ENCODE data around the gene PPP3CA. TPM values are rescaled to one million over a fixed set of nuclear protein-coding genes. Genes with fewer than 3 reads are reported as not detected.

PPP3CA gene
- total RNA-seq, 1 experiment from 2014 or later = 40.2 TPM

DNA sequence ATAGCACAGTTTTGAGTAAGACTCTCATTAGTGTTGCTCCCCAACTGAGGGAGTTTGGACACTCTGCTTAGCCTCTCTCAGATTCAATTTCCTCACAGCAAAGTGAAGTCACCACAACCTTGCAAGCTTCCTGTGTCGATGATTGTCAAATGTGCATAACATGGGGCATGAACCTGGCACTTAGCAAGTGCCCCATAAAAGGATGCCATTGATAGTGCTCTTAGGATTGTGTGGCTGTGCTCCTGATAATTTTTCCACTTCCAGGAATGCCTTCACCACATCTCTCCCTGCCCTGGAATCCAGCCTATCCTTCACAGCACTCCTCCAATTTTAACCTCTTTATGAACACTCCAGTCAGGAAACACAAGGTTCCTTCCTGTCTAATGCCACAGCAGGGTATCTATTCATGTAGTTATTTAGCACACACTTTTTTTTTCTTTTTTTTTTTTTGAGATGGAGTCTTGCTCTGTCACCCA is 309.4 kb downstream of the PPP3CA start:
- H3F3A ChIP-seq (ENCODE audit: insufficient read depth, low read depth) = no peaks in the 10 kb centered on the region
- H3K4me2 ChIP-seq = no peak overlapping the region
- no peaks in the 10 kb centered on the region for H3K9me3 ChIP-seq (ENCODE audit: insufficient read depth, low read depth)
- H3K4me3 ChIP-seq = no peak overlapping the region
- peaks cover 12% of the 10 kb centered on the region for H3K4me1 ChIP-seq (replicated peaks; ENCODE audit: insufficient read depth)
- POLR2A ChIA-PET (ENCODE audit: unreplicated experiment) = no interaction called here
- 0 out of 2 replicates have a peak overlapping the region, but pooled peaks have one; percentile 12 for H3K27ac ChIP-seq
- intact Hi-C loops (cut with micrococcal nuclease; ENCODE audit: unreplicated experiment) = no loop called here
- DNase-seq = no peak
- no peak overlapping the region for H2AFZ ChIP-seq
- H3K27me3 ChIP-seq (ENCODE audit: insufficient read depth, low read depth) = no peaks in the 10 kb centered on the region
- no TSS peak for BruUV-seq (replicated peaks)
- TF ChIP-seq, protein P1, sequence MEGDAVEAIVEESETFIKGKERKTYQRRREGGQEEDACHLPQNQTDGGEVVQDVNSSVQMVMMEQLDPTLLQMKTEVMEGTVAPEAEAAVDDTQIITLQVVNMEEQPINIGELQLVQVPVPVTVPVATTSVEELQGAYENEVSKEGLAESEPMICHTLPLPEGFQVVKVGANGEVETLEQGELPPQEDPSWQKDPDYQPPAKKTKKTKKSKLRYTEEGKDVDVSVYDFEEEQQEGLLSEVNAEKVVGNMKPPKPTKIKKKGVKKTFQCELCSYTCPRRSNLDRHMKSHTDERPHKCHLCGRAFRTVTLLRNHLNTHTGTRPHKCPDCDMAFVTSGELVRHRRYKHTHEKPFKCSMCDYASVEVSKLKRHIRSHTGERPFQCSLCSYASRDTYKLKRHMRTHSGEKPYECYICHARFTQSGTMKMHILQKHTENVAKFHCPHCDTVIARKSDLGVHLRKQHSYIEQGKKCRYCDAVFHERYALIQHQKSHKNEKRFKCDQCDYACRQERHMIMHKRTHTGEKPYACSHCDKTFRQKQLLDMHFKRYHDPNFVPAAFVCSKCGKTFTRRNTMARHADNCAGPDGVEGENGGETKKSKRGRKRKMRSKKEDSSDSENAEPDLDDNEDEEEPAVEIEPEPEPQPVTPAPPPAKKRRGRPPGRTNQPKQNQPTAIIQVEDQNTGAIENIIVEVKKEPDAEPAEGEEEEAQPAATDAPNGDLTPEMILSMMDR (conservative IDR thresholded peaks at IDR 0.05) = no peak
- no peak for TF ChIP-seq EZH2 (IDR thresholded peaks at IDR 0.05; ENCODE audit: low read depth)
- no peaks in the 10 kb centered on the region for H3K79me2 ChIP-seq (ENCODE audit: low read depth)
- H3K36me3 ChIP-seq (ENCODE audit: low read depth) = no peaks in the 10 kb centered on the region
- CTCF ChIA-PET = no interaction called here
- H4K20me1 ChIP-seq (ENCODE audit: insufficient read depth) = no peaks in the 10 kb centered on the region
- no peaks in the 10 kb centered on the region for H3K9me2 ChIP-seq (ENCODE audit: insufficient read depth)

DNA sequence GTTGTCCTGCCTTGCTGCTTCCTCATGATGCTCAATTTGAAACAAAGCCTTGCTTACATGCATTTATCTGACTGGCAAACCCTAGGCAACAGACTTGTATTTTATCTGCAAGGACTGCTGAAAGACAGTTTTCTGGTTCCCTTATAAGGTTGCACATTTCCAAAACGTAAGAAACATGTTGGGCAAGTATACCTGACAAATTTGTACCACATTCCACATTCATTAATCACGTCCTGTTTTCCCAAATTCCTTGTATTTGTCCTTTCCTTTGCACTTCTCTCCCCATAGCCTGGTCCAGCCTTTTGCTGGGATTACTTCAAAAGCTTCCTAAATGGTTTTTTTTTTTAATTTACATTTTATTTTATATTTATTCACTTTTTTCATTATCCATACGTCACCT is 310.1 kb downstream of the PPP3CA start:
- TF ChIP-seq, protein P1 (conservative IDR thresholded peaks at IDR 0.05) = no peak
- no peak for TF ChIP-seq EZH2 (IDR thresholded peaks at IDR 0.05; ENCODE audit: low read depth)
- no peaks in the 10 kb centered on the region for H3K9me2 ChIP-seq (ENCODE audit: insufficient read depth)
- BruUV-seq (replicated peaks) = no TSS peak

DNA sequence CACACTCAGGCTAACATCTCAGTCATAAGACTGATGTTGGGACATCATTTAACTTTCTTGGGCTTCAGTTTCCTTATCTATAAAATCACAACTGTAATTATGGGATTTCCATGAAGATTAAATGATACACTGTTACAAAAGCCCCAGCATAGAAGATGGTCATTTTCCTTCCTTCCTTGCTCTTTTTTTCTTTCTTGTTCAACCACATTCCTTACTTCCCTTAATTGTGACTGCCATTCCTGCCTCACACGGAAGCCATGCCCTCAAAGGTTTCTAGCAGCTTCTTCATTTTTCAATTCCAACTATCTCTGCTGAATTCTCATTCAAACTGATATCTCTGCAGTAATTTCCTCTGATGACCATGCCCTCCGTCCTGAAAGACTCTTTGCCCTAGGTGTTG is 311.8 kb downstream of the PPP3CA start:
- Histone ChIP-seq H3K4me3 (no peak overlapping the region), H2AFZ (no peak overlapping the region), H3K27me3 (ENCODE audit: insufficient read depth, low read depth) (no peaks in the 10 kb centered on the region), H3K9me2 (ENCODE audit: insufficient read depth) (no peaks in the 10 kb centered on the region), H3K36me3 (ENCODE audit: low read depth) (no peaks in the 10 kb centered on the region), H3F3A (ENCODE audit: insufficient read depth, low read depth) (no peaks in the 10 kb centered on the region), H4K20me1 (ENCODE audit: insufficient read depth) (no peaks in the 10 kb centered on the region), H3K27ac (no peak overlapping the region), H3K9me3 (ENCODE audit: insufficient read depth, low read depth) (no peaks in the 10 kb centered on the region), H3K4me2 (no peak overlapping the region), H3K79me2 (ENCODE audit: low read depth) (no peaks in the 10 kb centered on the region), H3K4me1 (replicated peaks; ENCODE audit: insufficient read depth) (peaks cover 12% of the 10 kb centered on the region)
- no peak for DNase-seq
- ChIA-PET POLR2A (ENCODE audit: unreplicated experiment) (no interaction called here), CTCF (no interaction called here)
- intact Hi-C loops (cut with micrococcal nuclease; ENCODE audit: unreplicated experiment) = no loop called here
- TF ChIP-seq EZH2 (IDR thresholded peaks at IDR 0.05; ENCODE audit: low read depth) = no peak
- TF ChIP-seq, protein P1 (conservative IDR thresholded peaks at IDR 0.05) = no peak
- no TSS peak for BruUV-seq (replicated peaks)

More for the DNA sequence above, 310.1 kb downstream of the PPP3CA start:
- H3K27me3 ChIP-seq (ENCODE audit: insufficient read depth, low read depth) = no peaks in the 10 kb centered on the region
- no peaks in the 10 kb centered on the region for H3K9me3 ChIP-seq (ENCODE audit: insufficient read depth, low read depth)
- H3K4me2 ChIP-seq = no peak overlapping the region
- H3F3A ChIP-seq (ENCODE audit: insufficient read depth, low read depth) = no peaks in the 10 kb centered on the region
- no peaks in the 10 kb centered on the region for H4K20me1 ChIP-seq (ENCODE audit: insufficient read depth)
- no peak overlapping the region for H2AFZ ChIP-seq
- H3K4me3 ChIP-seq = no peak overlapping the region
- DNase-seq = no peak
- ChIA-PET CTCF (no interaction called here), POLR2A (ENCODE audit: unreplicated experiment) (no interaction called here)
- H3K79me2 ChIP-seq (ENCODE audit: low read depth) = no peaks in the 10 kb centered on the region
- no peaks in the 10 kb centered on the region for H3K36me3 ChIP-seq (ENCODE audit: low read depth)
- no peak overlapping the region for H3K27ac ChIP-seq
- H3K4me1 ChIP-seq (replicated peaks; ENCODE audit: insufficient read depth) = peaks cover 12% of the 10 kb centered on the region
- intact Hi-C loops (cut with micrococcal nuclease; ENCODE audit: unreplicated experiment) = no loop called here
